GM13977 (cell line): ENCODE data around the gene SRGN.

Experiments used
- DNase-seq: peaks from one replicate; pipeline ENCODE4 v3.0.0; 2012; ENCODE audit warnings: low spot score
- in situ Hi-C: fragments of 300-500 bp; cut with MboI; formaldehyde crosslinking; loops from one replicate; pipeline ENCODE4 v1.12.0; 2022; ENCODE audit warnings: low sequenced_read_pairs, low pct_unique_long_range_greater_than_20kb, mixed read lengths, inconsistent platforms; ENCODE audit not compliant: unreplicated experiment
- TF ChIP-seq, protein P1 (sequence below): IDR thresholded peaks from 2 replicates; pipeline ENCODE4 v1.5.1; 2012; ENCODE audit warnings: mild to moderate bottlenecking, control low read depth; ENCODE audit not compliant: insufficient read depth; ENCODE audit errors: extremely low read depth, missing control alignments

Gene SRGN

DNA sequence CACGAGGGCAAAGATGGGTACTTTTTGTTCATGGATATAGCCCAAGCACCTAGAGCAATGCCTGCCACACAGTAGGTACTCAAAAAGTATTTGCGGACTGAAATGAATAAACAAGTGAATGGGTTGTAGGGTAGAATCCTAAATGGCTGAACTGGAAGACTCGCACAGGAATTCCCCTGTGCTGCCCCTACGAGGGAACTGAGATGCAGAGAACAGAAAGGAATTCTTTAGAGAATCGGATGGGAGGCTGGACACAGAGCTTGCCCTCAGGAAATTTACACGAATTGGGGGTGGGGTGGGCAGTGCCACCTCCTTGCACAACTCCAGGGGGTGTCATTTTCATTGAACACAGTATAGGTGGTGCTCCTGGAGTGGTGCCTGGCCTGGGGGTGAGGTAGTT, 35.2 kb upstream of the SRGN start:
- in situ Hi-C loops, result no loop called here
- TF ChIP-seq, protein P1, sequence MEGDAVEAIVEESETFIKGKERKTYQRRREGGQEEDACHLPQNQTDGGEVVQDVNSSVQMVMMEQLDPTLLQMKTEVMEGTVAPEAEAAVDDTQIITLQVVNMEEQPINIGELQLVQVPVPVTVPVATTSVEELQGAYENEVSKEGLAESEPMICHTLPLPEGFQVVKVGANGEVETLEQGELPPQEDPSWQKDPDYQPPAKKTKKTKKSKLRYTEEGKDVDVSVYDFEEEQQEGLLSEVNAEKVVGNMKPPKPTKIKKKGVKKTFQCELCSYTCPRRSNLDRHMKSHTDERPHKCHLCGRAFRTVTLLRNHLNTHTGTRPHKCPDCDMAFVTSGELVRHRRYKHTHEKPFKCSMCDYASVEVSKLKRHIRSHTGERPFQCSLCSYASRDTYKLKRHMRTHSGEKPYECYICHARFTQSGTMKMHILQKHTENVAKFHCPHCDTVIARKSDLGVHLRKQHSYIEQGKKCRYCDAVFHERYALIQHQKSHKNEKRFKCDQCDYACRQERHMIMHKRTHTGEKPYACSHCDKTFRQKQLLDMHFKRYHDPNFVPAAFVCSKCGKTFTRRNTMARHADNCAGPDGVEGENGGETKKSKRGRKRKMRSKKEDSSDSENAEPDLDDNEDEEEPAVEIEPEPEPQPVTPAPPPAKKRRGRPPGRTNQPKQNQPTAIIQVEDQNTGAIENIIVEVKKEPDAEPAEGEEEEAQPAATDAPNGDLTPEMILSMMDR, result no peak

DNA sequence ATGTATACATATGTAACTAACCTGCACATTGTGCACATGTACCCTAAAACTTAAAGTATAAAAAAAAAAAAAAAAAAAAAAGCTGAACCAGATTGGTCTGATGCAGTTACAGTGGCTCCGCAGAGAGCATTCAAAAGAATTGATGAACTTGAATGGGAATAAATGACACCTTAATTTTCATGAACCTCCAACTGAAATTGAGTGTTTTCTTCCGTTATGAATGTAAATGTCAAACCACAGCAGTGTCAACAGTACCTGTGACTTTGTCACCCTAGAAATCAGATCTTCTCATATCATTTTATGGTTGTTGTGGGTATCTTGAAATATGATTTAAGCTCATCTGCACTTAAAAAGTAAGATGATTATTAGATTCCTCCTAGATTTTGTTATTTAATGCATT, 32.7 kb upstream of the SRGN start:
- no peak for DNase-seq
- in situ Hi-C loops, result no loop called here
- TF ChIP-seq, protein P1, result no peak

More for the DNA sequence above, 35.2 kb upstream of the SRGN start:
- no peak for DNase-seq

DNA sequence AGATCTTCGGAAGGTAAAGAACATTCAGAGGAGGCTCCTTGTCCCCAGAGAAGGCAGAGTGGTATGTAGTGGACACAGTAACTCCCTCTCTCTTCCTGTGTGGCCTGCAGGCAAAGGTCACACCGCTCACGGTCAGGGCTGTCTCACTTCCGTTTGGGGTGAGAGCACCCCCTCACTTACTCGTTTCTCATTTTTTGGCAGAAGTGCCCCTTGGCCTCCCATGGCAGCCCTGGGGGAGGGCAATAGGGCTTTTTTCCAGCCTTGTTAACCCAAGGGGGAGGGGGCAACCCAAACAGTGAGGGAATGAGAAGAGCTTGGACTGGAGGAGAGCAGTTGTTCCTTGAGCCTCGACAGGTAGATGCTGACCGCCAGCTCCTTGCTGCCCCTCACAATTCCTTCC, 31.8 kb upstream of the SRGN start:
- no peak for DNase-seq
- in situ Hi-C loops, result no loop called here
- TF ChIP-seq, protein P1, result no peak

DNA sequence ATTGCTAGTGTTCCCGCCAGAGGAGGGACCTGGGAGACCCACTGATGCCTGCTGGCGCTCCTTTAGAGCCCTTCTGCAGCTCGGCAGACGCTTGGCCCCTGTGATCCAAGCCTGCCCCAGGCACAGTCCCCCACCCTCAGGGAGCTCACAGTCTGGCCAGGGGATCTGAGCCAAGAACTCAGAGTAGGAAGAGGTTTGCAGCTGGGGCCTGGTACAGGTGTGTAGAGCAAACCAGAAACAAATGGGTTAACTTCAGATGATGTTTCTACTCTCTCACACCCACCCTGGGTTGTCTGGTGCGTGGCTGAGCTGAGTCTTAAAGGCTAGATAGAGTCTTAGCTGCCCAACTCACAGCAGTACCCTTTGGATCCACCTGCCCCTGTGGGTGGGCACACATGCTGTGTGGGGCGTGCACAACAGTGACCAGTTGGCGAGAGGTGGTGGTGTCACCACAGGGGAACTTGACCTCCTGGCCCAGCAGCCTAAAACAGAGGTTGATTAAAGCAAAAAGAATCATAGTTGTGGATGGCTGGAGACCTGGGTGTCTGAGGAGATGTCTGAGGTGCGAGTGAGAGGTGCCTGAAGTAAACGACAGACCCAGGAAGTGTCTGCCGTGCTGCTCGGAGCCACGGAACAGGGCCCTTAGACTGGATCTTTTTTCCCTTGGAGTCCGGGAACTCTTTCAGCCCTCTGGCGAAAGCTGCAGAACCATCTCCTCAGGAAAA, 31.2 kb upstream of the SRGN start:
- TF ChIP-seq, protein P1, result no peak
- DNase-seq, result no peak
- in situ Hi-C loops, result no loop called here

DNA sequence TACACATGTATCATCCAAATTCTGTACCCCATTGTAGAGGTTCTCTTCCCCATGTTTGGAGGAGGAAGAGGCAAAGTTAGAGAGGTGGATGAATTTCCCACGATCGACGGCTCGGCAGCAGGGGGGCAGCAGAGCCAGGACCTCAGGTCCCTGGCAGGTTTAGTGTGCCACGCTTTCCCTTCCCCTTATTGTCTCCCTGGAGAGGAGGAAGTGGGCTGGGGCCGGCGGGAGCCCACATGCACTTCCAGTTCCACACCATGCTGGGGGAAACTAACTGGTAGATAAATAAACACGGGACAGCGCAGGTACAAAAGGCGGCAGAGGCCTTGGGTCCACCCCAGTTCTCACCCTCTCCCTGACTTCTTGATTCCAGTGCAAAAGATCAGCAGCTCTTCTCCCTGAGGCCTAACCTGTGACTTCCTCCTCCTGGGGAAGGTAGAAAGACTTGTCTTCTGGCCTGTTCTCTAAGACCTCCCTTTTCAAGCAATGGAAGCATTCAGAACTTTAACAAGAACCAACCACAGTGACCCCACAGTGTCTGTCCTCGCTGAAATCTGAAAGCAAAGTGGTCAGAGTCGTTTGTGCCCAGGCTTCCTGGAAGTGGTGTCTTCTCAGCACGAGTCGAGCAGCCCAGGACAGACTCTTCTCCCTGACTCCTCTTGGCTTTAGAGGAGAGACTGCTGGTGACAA, 30.5 kb upstream of the SRGN start:
- TF ChIP-seq, protein P1, result no peak
- no peak for DNase-seq
- in situ Hi-C loops, result no loop called here

DNA sequence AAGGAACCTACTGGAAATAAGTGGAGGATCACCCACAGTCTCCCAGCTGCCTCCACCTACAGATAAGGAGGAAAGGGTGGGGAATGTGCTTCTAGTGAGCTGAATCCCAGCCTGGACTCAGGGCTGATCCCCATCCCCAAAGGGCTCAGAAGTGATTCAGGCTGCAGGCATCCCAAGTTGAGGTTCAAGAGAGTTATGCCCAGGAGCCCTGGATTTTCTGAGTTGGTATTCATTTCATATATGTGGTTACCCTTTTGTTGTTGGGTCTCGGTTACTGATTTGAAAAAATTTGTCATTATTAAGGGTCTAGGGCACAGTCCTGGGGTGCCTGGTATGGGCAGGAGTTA, 30.0 kb upstream of the SRGN start:
- DNase-seq, result no peak
- TF ChIP-seq, protein P1, result no peak
- in situ Hi-C loops, result no loop called here
